ENCODE results near the gene RPL23. TPM values are rescaled to one million over a fixed set of nuclear protein-coding genes. Genes with fewer than 3 reads are reported as not detected.

RPL23 gene
- total and polyA plus RNA-seq, 9 of the 15 experiments (the other 6 are each of a cell fraction or from before 2014, with no cell fraction given), result 1,745 to 3,667 (median 3,096) TPM

- Histone ChIP-seq H3K36me3 (ENCODE audit: control insufficient read depth, insufficient read depth, low read length) (peaks cover 23% of the 10 kb centered on the region), H3K9me1 (ENCODE audit: control insufficient read depth, insufficient read depth, low read length) (no peaks in the 10 kb centered on the region), H2AFZ (ENCODE audit: low read depth, low read length) (no peak overlapping the region; the same call in 1 of the 2 replicates), H3K9ac (ENCODE audit: insufficient read depth in 1 of 2, low read depth in 2 of 2, low read length in 2 of 2) (peak overlapping the region in 1 of 2 experiments; percentile 36; a peak in 1 of 4 replicates), H3K27ac (ENCODE audit: extremely low read depth, low read depth, low read length) (peak overlapping the region; percentile 58; the same call in 1 of the 3 replicates), H3K79me2 (ENCODE audit: control insufficient read depth, insufficient read depth, low read length) (peaks cover 8% of the 10 kb centered on the region; the same call in 1 of the 3 replicates), H3K4me3 (no peak overlapping the region), H4K20me1 (replicated peaks; ENCODE audit: control insufficient read depth, insufficient read depth, low read length) (0 out of 2 replicates have a peak, but pooled peaks cover 4% of the 10 kb centered on the region), H3K4me2 (ENCODE audit: insufficient read depth, low read length) (peak overlapping the region; percentile 47; the same call in 1 of the 2 replicates), H3K27me3 (ENCODE audit: control insufficient read depth in 2 of 2, insufficient read depth in 2 of 2, low read length in 2 of 2) (no peaks in the 10 kb centered on the region), H3K4me1 (replicated peaks in 1 of 2; ENCODE audit: control insufficient read depth in 2 of 2, insufficient read depth in 2 of 2, low read length in 2 of 2) (peaks cover 0 to 23% of the 10 kb centered on the region in 2 experiments; a peak in 2 of 5 replicates), H3K9me3 (replicated peaks; ENCODE audit: control insufficient read depth, insufficient read depth, low read depth, low read length) (no peaks in the 10 kb centered on the region)
- TF ChIP-seq TEAD1 (CRISPR knock-in tag; IDR thresholded peaks at IDR 0.05) (no peak), KDM1A (IDR thresholded peaks at IDR 0.05) (peak; percentile 30 to 38; a peak in 2 of 4 replicates), NFIC (IDR thresholded peaks at IDR 0.05) (peak; percentile 96), FOXO4 (CRISPR knock-in tag; IDR thresholded peaks at IDR 0.05) (no peak), MCM5 (IDR thresholded peaks at IDR 0.05; ENCODE audit: low read depth) (no peak), MTA2 (IDR thresholded peaks at IDR 0.05; ENCODE audit: low read depth) (no peak), PPARD (CRISPR knock-in tag; IDR thresholded peaks at IDR 0.05) (no peak), KHSRP (IDR thresholded peaks at IDR 0.05) (no peak)
- ChIA-PET POLR2A (interaction anchor here (0.6 to 2.8 kb wide), 4 partner anchors 9 to 363 kb away, joined by 3 to 21 read pairs (median 7); partner anchors contain the start of genes CWC25 and RPL23), CTCF (ENCODE audit: low intra/inter-chr PET ratio) (no interaction called here)
- peak in 1 of 4 experiments; percentile 32 for DNase-seq (ENCODE audit: extremely low read depth in 1 of 4, low spot score in 3 of 4)
- intact Hi-C loops (cut with micrococcal nuclease), result no loop called here
- no TSS peak for BruUV-seq (replicated peaks)
- peak; percentile 70 for FAIRE-seq
- WGBS (ENCODE audit: insufficient coverage, low coverage, missing lambda C conversion rate), result 42% methylated on average over 13 of the region's 13 CpGs
- peak; percentile 17 for ATAC-seq
- in situ Hi-C loops (cut with MboI), result no loop called here
Observed at GRCh38 chr17:38844261-38844757, 9.2 kb downstream of the RPL23 start.
